A549 (cell line): Measurements from ENCODE around the gene VIL1.

Experiments
- BCL3 ChIP-seq: fragments of >200 bp; sonication (Bioruptor Twin); formaldehyde crosslinking; IDR thresholded peaks from 3 replicates; pipeline ENCODE4 v1.6.1; 2016
- CHD2 ChIP-seq: fragments of 150-350 bp; IDR thresholded peaks from 2 replicates; pipeline ENCODE4 v1.6.1; 2014; ENCODE audit warnings: low read length; ENCODE audit not compliant: partially characterized antibody
- CTCF ChIP-seq: fragments of >200 bp; sonication (Bioruptor Twin); formaldehyde crosslinking; IDR thresholded peaks from 3 replicates; pipeline ENCODE4 v1.5.1; 2016
- FOSL2 ChIP-seq, 2 experiments: fragments of 450-650 bp in 1 of 2; fragments of >200 bp in 1 of 2; sonication (Bioruptor Twin) in 1 of 2; formaldehyde crosslinking; IDR thresholded peaks; 2 replicates each; pipeline versions ENCODE4 v1.5.0 to v1.6.1; 2016 to 2020; ENCODE audit warnings: mild to moderate bottlenecking in 1 of 2, moderate library complexity in 1 of 2
- JUN ChIP-seq, 2 experiments: fragments of >200 bp; sonication (Bioruptor Twin); formaldehyde crosslinking; IDR thresholded peaks; 2 replicates in 1 of 2; 3 replicates in 1 of 2; pipeline ENCODE4 v1.6.1; 2016 to 2017
- POLR2A ChIP-seq: IDR thresholded peaks from 2 replicates; pipeline ENCODE4 v1.6.1; 2012; ENCODE audit warnings: mild to moderate bottlenecking, low read length
- RCOR1 ChIP-seq: fragments of 150-350 bp; IDR thresholded peaks from 2 replicates; pipeline ENCODE4 v1.6.1; 2014; ENCODE audit warnings: antibody characterized with exemption, low read length, low read depth
- REST ChIP-seq: fragments of 200-600 bp; sonication (generic); IDR thresholded peaks from 2 replicates; pipeline ENCODE4 v1.6.1; 2016; ENCODE audit warnings: antibody characterized with exemption, mild to moderate bottlenecking, moderate library complexity
- SMC3 ChIP-seq: fragments of >200 bp; sonication (Bioruptor Twin); formaldehyde crosslinking; IDR thresholded peaks from 3 replicates; pipeline ENCODE4 v1.6.1; 2018; ENCODE audit warnings: inconsistent platforms
- USF2 ChIP-seq: fragments of 450-650 bp; IDR thresholded peaks from 2 replicates; pipeline ENCODE4 v1.6.1; 2014; ENCODE audit warnings: antibody characterized with exemption

GRCh38 chr2:218389333-218390150 is 29.4 kb upstream of the VIL1 start:
- TF ChIP-seq CTCF (no peak), BCL3 (no peak), POLR2A (no peak), JUN (IDR thresholded peaks at IDR 0.05) (no peak), SMC3 (no peak), CHD2 (no peak), FOSL2 (IDR thresholded peaks at IDR 0.05) (no peak), FOSL2 (CRISPR knock-in tag; IDR thresholded peaks at IDR 0.05) (no peak), USF2 (no peak), REST (no peak), RCOR1 (no peak)
